LNCaP clone FGC (cell line): ENCODE measurements around the gene TMEM179.

Source experiments
- DNase-seq: peaks from one replicate; pipeline ENCODE4 v3.0.0-alpha.2; 2011; ENCODE audit warnings: low read depth
- H3K4me3 ChIP-seq: 2 replicates; pipeline ENCODE4 v1.5.1; 2011; ENCODE audit warnings: mild to moderate bottlenecking, low read depth, low read length, control low read depth
- TF ChIP-seq, protein P1 (sequence below): IDR thresholded peaks from 2 replicates; pipeline ENCODE4 v1.5.1; 2012; ENCODE audit warnings: mild to moderate bottlenecking; ENCODE audit not compliant: control insufficient read depth, insufficient read depth; ENCODE audit errors: extremely low read depth

The TMEM179 gene

DNA sequence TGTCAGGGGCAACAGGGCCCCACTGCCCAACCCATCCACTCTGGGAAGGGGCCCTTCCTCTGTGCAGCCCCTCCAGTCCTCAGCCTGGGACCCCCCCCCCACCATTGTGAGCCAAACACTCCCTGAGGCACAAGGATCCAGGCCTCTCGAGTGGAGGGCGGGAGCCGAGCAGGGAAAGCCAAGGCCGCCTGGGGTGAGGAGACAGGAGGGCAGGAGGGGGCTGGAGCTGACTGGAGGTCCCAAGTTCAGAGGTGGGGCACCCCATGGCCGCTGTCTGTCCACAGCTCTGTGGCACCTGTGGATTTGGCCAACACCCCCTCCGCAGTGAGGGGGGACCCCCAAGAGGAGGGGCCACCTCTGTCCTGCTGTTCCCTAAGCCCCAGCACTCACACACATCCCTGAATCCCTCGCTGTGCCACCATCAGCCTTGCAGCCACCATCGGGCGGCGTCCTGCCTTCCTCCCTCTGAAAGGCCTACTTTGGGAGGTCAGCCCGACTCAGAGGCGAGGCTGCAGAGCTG is 50.4 kb downstream of the TMEM179 start:
- TF ChIP-seq, protein P1, sequence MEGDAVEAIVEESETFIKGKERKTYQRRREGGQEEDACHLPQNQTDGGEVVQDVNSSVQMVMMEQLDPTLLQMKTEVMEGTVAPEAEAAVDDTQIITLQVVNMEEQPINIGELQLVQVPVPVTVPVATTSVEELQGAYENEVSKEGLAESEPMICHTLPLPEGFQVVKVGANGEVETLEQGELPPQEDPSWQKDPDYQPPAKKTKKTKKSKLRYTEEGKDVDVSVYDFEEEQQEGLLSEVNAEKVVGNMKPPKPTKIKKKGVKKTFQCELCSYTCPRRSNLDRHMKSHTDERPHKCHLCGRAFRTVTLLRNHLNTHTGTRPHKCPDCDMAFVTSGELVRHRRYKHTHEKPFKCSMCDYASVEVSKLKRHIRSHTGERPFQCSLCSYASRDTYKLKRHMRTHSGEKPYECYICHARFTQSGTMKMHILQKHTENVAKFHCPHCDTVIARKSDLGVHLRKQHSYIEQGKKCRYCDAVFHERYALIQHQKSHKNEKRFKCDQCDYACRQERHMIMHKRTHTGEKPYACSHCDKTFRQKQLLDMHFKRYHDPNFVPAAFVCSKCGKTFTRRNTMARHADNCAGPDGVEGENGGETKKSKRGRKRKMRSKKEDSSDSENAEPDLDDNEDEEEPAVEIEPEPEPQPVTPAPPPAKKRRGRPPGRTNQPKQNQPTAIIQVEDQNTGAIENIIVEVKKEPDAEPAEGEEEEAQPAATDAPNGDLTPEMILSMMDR: no peak
- H3K4me3 ChIP-seq: no peak overlapping the region
- DNase-seq: no peak

- no peak overlapping the region for H3K4me3 ChIP-seq
- DNase-seq: no peak
- TF ChIP-seq, protein P1: no peak
These were observed 51.1 kb downstream of the TMEM179 start for GRCh38 chr14:104553166-104554087.

DNA sequence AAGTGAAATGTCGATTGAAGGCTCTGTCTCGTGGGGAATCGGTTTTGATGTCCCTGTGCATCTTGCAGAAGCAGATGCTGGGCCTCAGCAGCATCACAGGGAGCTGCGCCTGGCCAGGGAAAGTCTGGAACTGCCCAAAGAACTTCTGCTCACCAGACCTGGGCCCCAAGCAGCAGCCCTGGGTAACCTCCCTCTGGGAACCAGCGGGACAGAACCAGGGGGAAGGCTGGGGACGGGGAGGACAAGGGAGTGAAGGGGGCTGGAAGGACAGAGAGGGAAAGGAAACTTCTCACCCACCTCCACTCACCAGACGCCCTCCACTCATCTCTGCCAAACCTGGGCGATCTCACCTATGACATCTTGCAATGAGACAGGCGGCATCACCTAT is 51.8 kb downstream of the TMEM179 start:
- no peak for DNase-seq
- no peak overlapping the region for H3K4me3 ChIP-seq
- TF ChIP-seq, protein P1: no peak

GRCh38 chr14:104551851-104552737 is 52.5 kb downstream of the TMEM179 start:
- no peak for DNase-seq
- H3K4me3 ChIP-seq: no peak overlapping the region
- TF ChIP-seq, protein P1: no peak

DNA sequence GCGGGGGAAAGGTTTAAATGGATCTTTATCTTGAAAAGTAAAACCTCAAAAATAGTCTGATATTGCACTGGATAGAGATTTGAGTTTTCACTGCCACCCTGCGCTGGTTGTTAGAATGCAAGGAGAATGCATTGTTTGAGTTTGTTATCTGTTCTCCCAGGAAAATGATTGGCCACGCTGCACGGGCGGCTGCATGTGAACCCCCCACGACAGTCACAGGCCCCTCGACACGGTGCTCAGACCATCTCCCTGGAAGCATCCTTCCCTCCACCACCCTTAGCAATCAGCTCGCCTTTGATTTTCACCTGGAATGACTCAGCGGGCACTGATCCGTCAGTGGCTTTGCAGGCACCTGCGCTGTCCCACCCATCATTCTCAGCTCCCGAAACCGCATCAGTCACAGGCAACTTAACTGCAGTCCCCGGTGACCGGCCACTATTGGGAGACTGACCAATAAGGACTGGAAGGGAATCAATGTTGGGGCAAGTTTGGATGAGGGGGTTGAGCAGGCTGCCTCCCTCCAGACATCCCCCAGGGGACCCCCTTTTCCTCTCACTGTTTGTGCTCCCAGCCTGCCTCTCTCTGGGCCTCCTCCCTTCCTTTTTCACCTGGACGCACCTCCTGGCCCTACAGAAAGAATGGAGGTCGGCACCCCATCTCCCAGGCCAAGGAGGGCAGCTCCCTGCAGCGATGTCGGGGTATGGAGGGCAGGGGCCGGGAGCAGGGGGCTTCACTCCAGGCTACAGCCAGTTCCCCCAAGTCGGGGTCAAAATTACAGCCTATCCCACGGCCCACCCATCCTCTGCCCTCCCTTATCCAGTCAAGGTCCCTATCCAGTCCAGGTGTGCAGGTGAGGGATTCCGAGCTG is 53.5 kb downstream of the TMEM179 start:
- TF ChIP-seq, protein P1: peak; percentile 54
- DNase-seq: no peak
- no peak overlapping the region for H3K4me3 ChIP-seq

GRCh38 chr14:104550340-104550860 is 54.2 kb downstream of the TMEM179 start:
- TF ChIP-seq, protein P1: no peak
- H3K4me3 ChIP-seq: no peak overlapping the region
- DNase-seq: no peak
